Osteocyte (in vitro differentiated cells): ENCODE data around the gene DNMBP. TPM values are rescaled to one million over a fixed set of nuclear protein-coding genes. Genes with fewer than 3 reads are reported as not detected.
A peak's percentile ranks its signal among the peaks of the same experiment; 100 is the strongest.

Source experiments
- DNase-seq: peaks from one replicate; pipeline ENCODE4 v3.0.0; 2021; ENCODE audit warnings: mixed read lengths; ENCODE audit not compliant: unreplicated experiment; ENCODE audit errors: extremely low spot score
- H3K27ac Mint-ChIP-seq: one replicate; pipeline ENCODE4 v1.8.0; 2021; ENCODE audit warnings: mild to moderate bottlenecking, mixed read lengths; ENCODE audit not compliant: unreplicated experiment
- H3K27me3 Mint-ChIP-seq: one replicate; pipeline ENCODE4 v1.8.0; 2021; ENCODE audit warnings: mixed read lengths; ENCODE audit not compliant: unreplicated experiment
- H3K36me3 Mint-ChIP-seq: one replicate; pipeline ENCODE4 v1.8.0; 2021; ENCODE audit warnings: mixed read lengths; ENCODE audit not compliant: unreplicated experiment
- H3K4me1 Mint-ChIP-seq: one replicate; pipeline ENCODE4 v1.8.0; 2021; ENCODE audit warnings: mixed read lengths; ENCODE audit not compliant: unreplicated experiment
- H3K4me3 Mint-ChIP-seq: one replicate; pipeline ENCODE4 v1.8.0; 2021; ENCODE audit warnings: mild to moderate bottlenecking, moderate library complexity, mixed read lengths; ENCODE audit not compliant: unreplicated experiment
- H3K9me3 Mint-ChIP-seq: one replicate; pipeline ENCODE4 v1.8.0; 2021; ENCODE audit warnings: mixed read lengths; ENCODE audit not compliant: unreplicated experiment
- total RNA-seq: library from RNA; stranded (reverse); gene quantifications from 2 replicates; pipeline ENCODE4 v1.2.1, GENCODE V29; 2021
- TF ChIP-seq, protein P1 (sequence below): fragments of 200-600 bp; sonication (generic); IDR thresholded peaks from 2 replicates; pipeline ENCODE4 v1.5.0; 2021; ENCODE audit warnings: antibody characterized with exemption, mild to moderate bottlenecking, moderate library complexity

Gene DNMBP
- total RNA-seq, 1 donor from 2014 or later: 16.2 TPM

DNA sequence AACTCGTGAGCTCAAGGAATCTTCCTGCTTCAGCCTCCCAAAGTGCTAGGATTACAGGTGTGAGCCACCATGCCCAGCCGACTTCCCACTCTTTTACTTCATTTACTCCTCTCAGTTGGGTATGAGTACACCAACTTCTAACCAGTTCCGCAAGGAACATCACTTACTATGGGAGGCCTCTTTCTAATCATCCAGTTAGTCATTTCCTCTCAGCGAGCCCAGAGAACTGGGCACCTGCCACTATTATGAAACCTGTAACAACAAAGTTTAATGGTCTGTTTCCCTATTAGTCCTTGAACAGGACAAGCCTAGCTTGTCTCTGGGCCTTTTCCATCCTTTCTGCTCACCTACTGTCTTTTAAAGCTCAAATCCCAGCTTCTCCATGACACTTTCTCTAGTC is 88.8 kb downstream of the DNMBP start:
- Mint-ChIP-seq H3K4me3 (no peak overlapping the region), H3K9me3 (no peaks in the 10 kb centered on the region), H3K27ac (no peak overlapping the region), H3K27me3 (no peaks in the 10 kb centered on the region), H3K36me3 (peaks cover 5% of the 10 kb centered on the region), H3K4me1 (peaks cover 27% of the 10 kb centered on the region)
- TF ChIP-seq, protein P1, sequence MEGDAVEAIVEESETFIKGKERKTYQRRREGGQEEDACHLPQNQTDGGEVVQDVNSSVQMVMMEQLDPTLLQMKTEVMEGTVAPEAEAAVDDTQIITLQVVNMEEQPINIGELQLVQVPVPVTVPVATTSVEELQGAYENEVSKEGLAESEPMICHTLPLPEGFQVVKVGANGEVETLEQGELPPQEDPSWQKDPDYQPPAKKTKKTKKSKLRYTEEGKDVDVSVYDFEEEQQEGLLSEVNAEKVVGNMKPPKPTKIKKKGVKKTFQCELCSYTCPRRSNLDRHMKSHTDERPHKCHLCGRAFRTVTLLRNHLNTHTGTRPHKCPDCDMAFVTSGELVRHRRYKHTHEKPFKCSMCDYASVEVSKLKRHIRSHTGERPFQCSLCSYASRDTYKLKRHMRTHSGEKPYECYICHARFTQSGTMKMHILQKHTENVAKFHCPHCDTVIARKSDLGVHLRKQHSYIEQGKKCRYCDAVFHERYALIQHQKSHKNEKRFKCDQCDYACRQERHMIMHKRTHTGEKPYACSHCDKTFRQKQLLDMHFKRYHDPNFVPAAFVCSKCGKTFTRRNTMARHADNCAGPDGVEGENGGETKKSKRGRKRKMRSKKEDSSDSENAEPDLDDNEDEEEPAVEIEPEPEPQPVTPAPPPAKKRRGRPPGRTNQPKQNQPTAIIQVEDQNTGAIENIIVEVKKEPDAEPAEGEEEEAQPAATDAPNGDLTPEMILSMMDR: no peak
- no peak for DNase-seq

DNA sequence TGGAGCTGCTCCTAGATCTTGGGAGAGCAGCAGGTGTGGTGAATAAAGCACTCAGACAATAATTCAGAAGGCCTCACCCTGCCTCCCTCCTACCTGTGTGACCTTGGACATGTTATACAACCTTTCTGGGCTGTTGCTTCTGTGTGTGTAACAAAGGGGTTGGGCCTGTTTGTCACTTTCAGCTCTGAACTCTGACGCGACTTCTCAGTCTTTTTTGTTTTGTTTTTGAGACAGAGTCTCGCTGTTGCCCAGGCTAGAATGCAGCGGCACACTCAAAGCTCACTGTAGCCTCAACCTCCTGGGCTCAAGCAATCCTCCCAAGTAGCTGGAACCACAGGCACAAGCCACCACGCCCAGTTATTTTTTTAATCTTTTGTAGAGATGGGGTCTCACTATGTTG is 89.3 kb downstream of the DNMBP start:
- Mint-ChIP-seq H3K9me3 (no peaks in the 10 kb centered on the region), H3K4me3 (no peak overlapping the region), H3K36me3 (peaks cover 5% of the 10 kb centered on the region), H3K4me1 (peaks cover 27% of the 10 kb centered on the region), H3K27ac (no peak overlapping the region), H3K27me3 (no peaks in the 10 kb centered on the region)
- no peak for DNase-seq
- TF ChIP-seq, protein P1: no peak

DNA sequence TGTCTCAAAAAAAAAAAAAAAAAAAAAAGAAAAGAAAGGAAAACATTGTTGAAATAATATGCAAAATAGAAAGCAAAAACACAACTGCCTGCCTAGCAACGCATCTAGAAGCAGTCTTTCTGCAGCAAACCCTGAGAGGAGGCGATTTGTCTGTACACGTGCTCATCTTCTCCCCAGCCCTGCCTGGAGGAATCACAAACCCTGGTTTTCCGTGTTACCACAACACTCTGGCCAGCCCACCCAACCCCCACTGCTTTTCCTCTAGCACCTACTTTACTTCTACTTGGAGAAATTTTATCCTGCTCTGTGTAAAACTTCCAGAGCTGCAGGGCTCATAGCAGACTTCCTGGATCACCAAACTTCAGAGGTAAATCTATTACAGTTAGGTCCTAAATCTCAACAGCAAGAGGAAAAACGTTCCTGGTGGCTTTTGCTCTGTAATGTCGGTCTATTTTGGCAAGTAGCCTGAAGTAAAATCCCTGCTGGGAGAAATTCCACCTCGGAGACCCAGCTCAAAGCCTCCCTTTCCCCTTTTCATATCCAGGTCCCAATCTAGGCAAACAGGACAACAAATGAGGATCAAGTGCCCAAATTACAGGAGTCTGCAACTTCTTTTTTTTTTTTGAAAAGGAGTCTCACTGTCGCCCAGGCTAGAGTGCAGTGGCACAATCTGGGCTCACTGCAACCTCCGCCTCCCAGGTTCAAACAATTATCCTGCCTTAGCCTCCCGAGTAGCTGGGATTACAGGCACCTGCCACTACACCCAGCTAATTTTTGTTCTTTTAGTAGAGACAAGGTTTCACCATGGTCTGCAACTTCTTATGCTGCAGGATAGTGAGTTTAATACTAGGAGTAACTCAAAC is 91.6 kb downstream of the DNMBP start:
- peak; percentile 87 for DNase-seq
- H3K4me3 Mint-ChIP-seq: peak overlapping the region; percentile 73
- TF ChIP-seq, protein P1: no peak
- H3K27me3 Mint-ChIP-seq: no peaks in the 10 kb centered on the region
- H3K9me3 Mint-ChIP-seq: no peaks in the 10 kb centered on the region
- H3K27ac Mint-ChIP-seq: peak overlapping the region; percentile 93
- H3K36me3 Mint-ChIP-seq: peaks cover 8% of the 10 kb centered on the region
- peaks cover 33% of the 10 kb centered on the region for H3K4me1 Mint-ChIP-seq

DNA sequence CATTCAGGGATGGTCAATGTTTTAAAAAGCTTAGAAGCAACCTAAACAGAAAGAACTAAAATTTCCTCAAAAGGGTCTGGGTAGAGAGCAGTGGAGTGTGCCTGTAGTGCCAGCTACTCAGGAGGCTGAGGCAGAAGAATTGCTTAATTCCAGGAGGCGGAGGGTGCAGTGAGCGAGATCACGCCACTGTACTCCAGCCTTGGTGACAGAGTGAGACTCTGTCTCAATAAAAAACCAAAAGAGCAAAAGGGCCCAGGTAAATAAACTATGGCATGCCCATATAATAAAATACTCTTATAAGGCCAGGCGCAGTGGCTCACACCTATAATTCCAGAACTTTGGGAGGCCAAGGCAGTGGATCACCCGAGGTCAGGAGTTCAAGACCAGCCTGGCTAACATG is 93.0 kb downstream of the DNMBP start:
- no peak overlapping the region for H3K4me3 Mint-ChIP-seq
- peaks cover 33% of the 10 kb centered on the region for H3K4me1 Mint-ChIP-seq
- peak overlapping the region; percentile 38 for H3K27ac Mint-ChIP-seq

DNA sequence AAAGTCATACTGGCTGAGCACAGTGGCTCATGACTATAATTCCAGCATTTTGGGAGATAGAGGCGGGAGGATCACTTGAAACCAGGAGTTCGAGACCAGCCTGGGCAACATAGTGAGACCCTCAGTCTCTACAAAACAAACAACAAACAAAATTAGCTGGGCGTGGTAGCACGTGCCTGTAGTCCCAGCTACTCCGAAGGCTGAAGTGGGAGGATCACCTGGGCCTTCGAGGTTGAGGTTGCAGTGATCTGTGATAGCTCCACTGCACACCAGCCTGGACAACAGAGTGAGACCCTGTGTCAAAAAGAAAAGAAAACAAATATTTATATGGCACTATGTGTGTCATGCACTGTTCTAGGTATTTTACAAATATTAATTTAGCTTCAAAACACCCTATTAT is 94.3 kb downstream of the DNMBP start:
- no peak for DNase-seq
- no peaks in the 10 kb centered on the region for H3K9me3 Mint-ChIP-seq

More for the DNA sequence above, 93.0 kb downstream of the DNMBP start:
- Mint-ChIP-seq H3K27me3 (no peaks in the 10 kb centered on the region), H3K36me3 (peaks cover 8% of the 10 kb centered on the region), H3K9me3 (no peaks in the 10 kb centered on the region)
- no peak for DNase-seq
- TF ChIP-seq, protein P1: no peak

More for the DNA sequence above, 94.3 kb downstream of the DNMBP start:
- no peaks in the 10 kb centered on the region for H3K27me3 Mint-ChIP-seq
- no peak overlapping the region for H3K4me3 Mint-ChIP-seq
- H3K27ac Mint-ChIP-seq: no peak overlapping the region
- H3K36me3 Mint-ChIP-seq: peaks cover 3% of the 10 kb centered on the region
- TF ChIP-seq, protein P1: no peak
- peaks cover 28% of the 10 kb centered on the region for H3K4me1 Mint-ChIP-seq
